Subcutaneous adipose tissue (tissue), 4 donors: ENCODE measurements around the gene RNF34. TPM values are rescaled to one million over a fixed set of nuclear protein-coding genes. Genes with fewer than 3 reads are reported as not detected.

ENCODE experiments used
- total RNA-seq, 4 donors: library from RNA; depleted of rRNA; stranded (reverse); fragments of >200 nt; gene quantifications; one replicate each; pipeline ENCODE4 v1.1.0, GENCODE V29; 2016
- TF ChIP-seq, protein P1 (sequence below): fragments of 450-650 bp; IDR thresholded peaks from one replicate; pipeline ENCODE4 v1.5.1; 2016; ENCODE audit warnings: low read depth, mild to moderate bottlenecking, control low read depth, antibody characterized with exemption, moderate library complexity

RNF34 gene
- total RNA-seq, 4 donors from 2014 or later = 28.7 to 37.2 (median 35.5) TPM

DNA sequence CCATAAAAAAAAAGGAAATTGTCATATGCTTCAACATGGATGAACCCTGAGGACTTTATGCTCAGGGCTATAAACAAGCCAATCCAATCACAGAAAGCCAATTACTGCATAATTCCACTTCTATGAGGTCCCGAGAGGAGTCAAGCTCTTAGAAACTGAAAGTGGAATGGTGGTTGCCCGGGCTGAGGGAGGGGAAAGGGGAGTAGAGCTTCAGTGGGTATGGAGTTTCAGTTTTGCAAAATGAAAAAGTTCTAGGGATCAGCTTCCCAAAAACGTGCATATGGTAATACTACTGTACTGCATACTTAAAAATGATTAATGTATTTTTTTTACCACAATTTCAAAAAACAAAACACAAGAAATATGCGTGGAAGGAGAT lies 52.0 kb downstream of the RNF34 start:
- TF ChIP-seq, protein P1, sequence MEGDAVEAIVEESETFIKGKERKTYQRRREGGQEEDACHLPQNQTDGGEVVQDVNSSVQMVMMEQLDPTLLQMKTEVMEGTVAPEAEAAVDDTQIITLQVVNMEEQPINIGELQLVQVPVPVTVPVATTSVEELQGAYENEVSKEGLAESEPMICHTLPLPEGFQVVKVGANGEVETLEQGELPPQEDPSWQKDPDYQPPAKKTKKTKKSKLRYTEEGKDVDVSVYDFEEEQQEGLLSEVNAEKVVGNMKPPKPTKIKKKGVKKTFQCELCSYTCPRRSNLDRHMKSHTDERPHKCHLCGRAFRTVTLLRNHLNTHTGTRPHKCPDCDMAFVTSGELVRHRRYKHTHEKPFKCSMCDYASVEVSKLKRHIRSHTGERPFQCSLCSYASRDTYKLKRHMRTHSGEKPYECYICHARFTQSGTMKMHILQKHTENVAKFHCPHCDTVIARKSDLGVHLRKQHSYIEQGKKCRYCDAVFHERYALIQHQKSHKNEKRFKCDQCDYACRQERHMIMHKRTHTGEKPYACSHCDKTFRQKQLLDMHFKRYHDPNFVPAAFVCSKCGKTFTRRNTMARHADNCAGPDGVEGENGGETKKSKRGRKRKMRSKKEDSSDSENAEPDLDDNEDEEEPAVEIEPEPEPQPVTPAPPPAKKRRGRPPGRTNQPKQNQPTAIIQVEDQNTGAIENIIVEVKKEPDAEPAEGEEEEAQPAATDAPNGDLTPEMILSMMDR = no peak

DNA sequence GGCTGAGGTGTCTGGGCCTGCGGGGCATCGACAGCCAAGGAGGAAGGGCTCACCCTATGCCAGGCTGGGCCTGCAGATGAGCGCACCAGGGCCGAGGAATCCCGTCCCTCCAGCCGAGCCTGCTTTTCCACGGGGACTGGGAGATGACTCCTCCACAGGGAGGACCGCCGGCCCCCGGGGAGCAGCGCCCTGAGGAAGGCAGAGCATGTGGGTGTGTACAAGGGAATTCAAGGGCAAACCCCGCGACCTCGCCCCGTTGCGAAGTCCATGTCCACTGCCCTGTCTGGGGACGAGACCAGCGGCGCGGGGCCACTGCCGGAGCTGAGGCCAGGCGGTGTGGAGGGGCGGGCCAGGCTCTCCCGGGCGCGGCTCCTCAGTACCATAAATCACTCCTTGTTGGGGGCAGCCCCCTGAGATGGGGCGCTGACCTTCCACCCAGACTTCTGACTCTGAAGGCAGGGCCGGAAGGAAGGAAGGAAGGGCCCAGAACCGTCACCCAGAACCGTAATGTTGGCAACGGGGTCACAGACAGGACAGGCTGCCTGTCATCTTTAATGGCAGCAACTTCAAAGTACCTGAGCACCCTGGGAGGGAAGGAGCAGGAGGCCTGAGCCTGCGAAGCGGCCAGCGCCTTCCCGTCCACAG lies 52.5 kb downstream of the RNF34 start:
- TF ChIP-seq, protein P1 = no peak

- TF ChIP-seq, protein P1 = no peak
These were observed 53.1 kb downstream of the RNF34 start for GRCh38 chr12:121452985-121453360.

DNA sequence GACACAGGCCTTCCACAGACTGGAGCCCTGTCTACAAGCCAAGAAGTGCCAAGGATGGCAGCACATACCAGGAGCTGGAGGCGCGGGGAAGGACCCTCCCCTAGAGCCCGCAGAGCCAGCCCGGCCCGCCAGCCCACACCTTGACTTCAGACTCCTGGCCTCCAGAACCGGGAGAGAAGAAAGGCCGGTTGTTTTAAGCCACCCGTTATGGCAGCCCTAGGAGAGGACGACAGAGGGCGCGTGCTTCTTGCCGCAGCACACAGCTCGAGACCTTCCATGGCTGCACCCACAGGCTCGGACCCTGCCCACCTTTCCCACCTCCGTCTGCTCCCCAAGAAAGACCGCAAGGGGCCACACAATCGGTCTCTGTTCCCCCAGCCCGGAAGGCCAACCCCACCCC lies 53.7 kb downstream of the RNF34 start:
- TF ChIP-seq, protein P1 = no peak

GRCh38 chr12:121454921-121455320 lies 55.0 kb downstream of the RNF34 start:
- TF ChIP-seq, protein P1 = no peak

GRCh38 chr12:121455766-121456420 lies 56.0 kb downstream of the RNF34 start:
- TF ChIP-seq, protein P1 = no peak

DNA sequence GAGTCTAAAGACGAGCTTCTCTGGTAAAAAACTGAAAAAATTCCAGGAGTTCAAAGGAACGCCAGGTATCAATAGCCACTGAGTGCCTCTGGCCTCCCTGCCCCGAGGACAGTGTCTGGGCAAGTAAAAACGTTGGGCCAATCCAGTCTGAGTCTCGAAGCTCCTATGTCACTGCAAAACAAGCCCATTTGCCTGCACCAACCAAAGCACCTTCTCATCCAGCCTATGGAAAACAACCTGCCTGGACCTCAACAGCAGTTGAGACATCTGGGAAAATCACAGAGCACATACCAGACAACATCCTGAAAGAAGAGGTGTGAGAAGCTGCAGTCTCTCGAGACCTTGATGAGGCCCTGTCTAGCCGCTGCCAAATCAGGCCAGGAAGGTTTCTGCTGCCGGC lies 56.6 kb downstream of the RNF34 start:
- TF ChIP-seq, protein P1 = no peak
